DMS 273 (cell line): ENCODE results near the gene KCNK2.
"Not testable (repeated sequence)": the region's sequence is repeated elsewhere in the genome, so short reads cannot be mapped to it uniquely, and the experiment has no call there.

Experiments
- DNase-seq: peaks from one replicate; lab custom pipeline; 2025; ENCODE audit not compliant: unreplicated experiment; lab: John Stamatoyannopoulos, UW

Gene KCNK2

DNA sequence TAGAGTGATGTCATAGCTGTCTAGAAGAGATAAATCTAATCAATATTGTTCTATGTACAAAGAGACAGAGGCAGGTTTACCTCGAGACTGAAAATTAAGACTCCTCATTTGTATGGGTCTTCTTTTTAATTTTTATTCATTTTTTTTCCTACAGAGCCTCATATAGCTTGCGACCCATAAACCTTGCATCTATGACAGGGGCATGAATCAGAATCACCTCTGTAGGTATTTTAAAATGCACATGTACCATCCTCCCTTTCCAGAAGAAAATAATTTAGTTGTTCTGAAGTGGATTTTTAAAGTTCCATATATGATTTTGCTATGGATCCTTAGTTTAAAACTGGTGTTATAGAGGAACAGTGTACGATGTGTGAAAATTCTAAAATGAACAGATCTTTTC is 64.5 kb downstream of the KCNK2 start:
- no peak for DNase-seq

DNA sequence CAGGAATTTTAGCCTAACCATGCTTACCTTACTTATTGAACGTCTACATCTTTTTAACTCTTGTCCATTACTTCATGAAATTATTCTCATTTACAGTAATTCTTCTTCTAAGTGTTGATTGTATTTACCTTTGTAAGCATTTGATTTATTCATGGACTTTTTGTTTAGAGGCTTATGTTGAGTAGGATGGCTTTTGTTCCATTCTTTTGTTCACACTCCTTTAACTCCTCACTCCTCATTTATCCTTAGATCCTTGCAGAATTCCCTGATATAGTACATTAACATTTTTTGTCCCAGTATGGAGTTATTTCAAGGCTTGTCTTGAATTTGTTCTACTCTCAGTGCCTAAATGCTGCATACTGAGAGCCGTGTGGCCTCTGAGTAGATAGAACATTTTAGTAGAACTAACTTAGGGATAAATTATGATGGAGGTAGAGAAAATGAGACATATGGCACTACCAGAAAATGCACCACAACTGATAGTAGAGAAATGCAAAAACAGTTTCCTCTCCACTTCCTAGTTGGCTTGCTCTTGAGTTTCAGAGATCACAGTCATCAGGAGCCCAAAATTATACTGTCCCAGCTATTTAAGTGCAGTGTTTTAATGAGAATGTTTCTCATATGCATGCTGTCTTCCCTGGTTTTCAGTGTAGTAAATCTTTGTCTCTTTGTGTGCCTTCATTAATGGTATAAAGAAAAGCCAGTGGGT is 69.5 kb downstream of the KCNK2 start:
- DNase-seq: no peak

DNA sequence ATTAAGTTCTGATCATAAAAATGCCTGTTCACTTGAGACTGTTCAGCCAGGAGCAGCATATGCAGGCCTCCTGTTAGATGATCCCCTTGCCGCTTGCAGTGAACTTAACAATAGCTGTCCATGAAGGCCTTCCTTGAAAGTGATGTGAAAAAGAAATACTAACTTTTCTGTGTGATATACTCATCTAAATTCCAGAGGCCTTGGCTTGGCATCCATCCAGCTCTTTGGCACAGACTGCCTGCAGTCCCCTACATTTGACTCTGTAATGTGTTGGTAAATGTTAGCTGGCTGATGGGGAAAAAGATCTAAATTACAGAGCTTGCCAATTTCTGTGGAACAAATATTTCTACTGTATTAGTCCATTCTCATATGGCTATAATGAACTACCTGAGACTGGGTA is 73.7 kb downstream of the KCNK2 start:
- no peak for DNase-seq

DNA sequence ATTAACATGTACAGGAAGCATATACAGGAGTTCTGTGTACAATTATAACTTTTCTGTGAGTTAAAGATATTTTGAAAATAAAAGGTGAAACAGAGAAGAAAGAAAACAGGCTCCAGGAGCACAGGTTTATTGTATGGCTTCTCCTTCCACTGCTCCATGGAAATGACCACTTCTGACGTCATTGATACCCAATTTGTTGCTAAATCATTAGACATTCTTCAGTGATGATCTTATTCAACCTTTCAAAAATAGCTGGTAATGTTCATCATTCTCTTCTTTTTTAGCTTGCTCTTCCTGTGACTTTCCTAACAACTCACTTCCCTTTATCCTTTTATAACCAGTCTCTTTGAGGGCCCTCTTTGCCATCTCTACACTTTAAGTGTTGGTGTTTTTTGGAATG is 77.8 kb downstream of the KCNK2 start:
- no peak for DNase-seq

DNA sequence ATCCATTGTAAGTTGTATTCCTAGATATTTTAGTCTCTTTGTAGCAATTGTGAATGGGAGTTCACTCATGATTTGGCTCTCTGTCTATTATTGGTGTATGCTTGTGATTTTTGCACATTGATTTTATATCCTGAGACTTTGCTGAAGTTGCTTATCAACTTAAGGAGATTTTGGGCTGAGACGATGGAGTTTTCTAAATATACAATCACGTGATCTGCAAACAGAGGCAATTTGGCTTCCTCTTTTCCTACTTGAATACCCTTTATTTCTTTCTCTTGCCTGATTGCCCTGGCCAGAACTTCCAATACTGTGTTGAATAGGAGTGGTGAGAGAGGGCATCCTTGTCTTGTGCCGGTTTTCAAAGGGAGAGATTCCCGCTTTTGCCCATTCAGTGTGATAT is 80.6 kb downstream of the KCNK2 start:
- not testable (repeated sequence) for DNase-seq

DNA sequence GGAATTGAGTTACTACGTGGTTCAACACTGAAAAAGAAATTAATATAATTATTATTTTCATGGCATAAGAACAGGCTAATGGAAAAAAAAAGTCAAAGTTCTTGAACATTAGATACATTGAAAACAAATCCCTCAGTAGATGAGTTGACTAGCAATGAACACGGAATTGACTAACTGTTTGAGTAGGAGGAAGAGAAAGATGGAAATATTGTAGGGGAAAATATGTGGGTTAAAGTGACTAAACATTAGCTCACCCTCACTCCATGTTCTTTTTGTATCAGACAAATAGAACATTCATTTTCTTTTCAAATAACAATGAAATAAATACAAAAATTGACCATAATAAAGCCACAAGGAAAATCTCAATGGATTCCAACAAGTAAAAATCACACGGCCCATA is 84.3 kb downstream of the KCNK2 start:
- no peak for DNase-seq

DNA sequence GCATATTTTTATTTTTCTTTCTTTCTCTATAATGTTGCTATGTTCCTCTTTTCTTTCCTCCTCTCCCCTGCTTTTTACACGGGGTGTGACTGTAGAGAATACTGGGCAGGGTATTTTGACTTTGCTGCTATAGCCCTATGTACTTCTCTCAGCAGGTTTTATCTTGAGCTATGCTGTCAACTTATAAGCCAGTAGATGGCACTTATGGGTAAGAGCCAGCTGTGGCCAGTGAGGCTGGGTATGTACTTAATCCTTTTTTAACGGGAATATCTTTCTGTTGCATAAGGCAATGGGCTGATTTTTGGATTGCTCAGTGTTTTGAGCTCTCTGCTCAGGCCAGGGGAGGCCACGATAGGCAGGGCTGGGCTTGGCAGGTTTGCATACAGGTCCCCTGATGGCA is 99.0 kb downstream of the KCNK2 start:
- DNase-seq: no peak

DNA sequence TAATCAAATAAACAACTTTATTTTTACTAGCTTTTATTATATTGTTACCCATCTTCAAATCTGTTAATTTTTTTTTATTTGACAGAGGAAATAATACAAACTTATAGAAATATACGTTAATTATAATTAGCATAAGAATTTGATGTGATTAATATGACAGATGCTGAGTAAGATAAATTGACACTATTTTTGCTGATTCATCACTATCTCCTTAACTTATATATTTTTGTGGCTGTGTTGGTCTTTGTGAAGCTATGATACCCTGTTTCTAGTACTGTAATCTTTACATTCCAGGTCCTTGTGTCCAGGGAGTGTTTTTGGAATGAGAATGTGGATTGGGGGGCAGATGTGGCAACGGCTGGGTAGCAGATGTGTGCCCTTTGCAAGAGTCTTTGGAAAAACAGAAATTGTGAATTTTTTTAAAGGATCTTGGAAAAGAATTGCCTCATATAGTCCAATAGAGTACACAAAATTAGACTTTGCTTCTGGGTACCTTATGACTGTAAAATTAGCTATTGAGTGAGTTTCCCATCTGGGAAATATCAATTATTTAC is 102.6 kb downstream of the KCNK2 start:
- DNase-seq: no peak

DNA sequence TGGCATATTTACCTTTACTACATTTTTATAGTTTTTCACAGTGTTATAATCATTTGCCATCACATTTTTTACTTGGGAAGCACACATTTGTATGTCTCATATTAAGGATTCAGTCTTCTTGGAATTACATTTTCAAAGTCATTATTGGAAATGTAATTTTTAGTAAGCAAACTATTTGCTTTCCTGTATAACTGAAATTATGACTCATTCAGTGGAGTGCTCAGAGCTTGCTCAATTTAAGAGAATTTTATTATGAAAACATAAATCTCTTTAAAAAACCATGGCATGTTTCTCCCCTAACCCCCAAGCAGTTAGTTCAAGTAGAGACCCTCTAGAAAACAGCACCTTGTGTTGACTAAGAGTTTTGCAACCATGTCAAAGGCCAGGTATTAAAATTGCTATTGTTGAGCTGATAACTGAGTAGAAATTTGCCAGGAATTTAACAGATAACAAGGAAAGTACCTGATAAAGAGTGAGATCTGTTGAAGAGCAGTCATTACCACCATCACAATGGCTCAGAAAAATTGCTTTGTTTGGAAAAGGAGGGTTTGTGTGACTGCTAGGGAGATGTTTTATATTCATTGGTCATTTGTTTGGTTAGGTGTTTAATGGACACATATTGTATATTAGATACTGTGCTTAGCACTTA is 105.9 kb downstream of the KCNK2 start:
- DNase-seq: no peak

DNA sequence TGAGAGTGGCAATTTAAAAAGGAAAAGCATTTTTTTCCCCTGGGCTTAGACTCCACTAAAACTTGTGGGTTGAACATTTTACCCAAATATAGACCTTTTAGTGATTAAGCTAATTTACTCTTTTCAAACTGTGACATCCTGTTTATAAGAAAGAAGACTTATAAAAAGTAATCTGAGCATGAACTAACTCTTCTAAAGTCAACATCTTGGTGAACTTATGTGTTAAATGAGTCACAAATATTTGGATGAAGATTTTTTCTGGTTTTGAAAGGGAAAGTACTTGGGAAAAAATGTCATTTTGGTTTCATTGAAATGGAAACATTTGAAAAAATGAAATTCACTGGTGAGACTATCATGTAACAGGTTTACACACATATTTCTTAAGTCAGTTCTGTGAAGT is 109.8 kb downstream of the KCNK2 start:
- no peak for DNase-seq

DNA sequence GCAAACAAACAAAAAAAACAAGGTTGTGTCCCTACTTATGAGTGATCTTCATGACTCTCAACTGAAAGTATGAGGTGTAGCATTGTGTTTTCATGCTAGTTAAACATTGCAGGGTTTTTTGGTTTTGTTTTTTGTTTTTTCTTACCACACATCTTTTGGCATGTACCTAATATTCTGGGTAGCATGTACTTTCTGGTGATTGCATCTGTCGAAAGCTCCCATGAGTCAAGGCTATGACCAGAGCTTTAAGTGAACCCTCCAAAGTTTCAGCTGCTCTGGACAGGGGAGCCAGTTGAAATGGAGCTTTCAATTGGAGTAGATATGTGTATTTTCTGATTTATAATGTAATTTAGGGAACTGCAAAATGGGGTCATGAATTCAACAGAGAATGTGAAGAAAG is 115.5 kb downstream of the KCNK2 start:
- no peak for DNase-seq

DNA sequence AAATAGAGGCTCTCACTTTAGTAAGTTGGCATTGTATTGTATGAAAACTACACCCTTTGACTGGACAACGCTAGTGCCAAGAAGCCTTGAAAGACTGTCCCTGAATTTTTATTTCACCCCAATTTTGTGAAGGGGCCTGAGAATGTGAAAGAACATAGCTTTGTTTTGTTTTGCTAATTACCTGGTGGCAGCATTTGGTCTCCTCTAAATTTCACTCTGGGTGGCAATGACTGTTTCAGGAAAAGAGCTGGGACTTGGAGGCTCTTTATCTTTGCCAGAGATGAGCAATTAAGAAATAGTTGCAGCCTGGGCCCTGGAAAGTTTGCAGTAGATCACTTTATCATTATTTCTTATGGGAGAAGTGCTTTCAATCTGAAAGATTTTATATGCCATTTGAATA is 117.6 kb downstream of the KCNK2 start:
- DNase-seq: no peak

DNA sequence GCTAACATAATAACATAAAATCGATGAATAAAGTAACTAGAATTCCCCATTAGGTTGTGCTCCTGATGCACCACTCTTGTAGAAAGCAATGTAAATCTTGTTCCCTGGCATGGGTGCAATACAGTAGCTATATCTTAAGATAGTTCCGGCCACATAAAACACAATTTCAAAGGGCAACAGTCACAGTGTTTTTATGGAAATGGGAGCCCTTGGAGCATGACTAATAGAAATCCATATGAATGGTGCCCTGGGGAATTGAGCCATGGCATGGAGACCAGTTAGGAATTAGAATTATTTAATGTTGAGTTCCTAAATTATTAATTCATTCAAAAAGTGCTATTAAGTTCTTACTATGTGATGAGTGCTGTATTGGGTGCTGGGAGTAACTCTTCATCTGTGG is 118.7 kb downstream of the KCNK2 start:
- peak; percentile 22 for DNase-seq

DNA sequence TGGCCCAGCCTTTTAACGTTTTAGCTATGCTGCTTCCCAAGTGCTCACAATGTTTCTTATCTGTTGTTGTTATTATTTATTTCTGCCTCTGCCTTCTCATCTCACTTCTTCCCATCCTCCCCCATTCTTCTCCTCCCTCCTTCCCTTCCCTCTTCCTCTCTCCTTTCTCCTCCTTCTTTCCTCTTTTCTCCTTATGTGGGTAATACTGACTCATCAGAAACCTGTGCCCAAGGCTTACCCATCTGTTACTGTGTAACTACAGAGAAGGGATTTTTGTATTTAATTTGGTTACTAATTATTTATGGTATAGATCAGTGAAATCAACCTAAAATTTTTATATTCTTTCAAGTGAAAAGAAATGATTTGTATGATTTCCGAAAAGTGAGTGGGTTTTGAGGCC is 120.3 kb downstream of the KCNK2 start:
- DNase-seq: peak; percentile 22

DNA sequence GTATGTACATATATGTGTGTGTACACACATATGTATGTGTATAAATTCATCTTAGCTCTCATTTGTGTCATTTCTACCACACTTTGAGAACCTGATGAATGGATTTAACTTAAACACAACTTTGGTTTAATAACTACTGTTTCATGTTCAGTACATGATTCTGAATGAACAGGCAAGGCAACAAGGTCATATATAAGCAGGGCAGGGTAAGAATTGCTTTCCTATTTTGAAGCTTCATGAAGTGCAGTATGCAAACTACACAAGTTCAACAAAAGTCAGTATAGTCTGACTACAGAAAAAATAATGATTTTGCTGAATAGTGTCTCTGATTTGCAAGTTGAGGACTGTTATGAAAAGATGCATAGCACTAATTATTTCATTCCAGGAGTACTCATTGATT is 127.6 kb downstream of the KCNK2 start:
- no peak for DNase-seq

DNA sequence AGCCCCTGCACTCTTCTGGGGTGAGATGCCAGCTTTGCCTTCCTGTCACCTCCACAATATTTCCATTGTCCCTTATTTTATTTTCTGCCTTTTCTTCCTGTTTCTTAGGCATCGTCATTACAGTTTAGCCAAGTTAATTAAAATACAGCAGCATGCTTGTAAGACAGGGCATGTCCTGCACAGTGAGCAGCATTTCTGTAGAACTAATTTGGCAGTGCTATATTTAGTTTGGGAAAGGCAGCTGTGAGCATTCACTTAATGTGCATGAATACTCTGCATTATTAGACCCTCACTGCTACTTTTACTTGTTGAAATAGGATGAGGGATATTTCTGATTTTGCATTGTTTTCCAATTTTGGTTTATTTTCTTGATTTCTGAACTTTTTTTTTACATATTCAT is 133.3 kb downstream of the KCNK2 start:
- no peak for DNase-seq

DNA sequence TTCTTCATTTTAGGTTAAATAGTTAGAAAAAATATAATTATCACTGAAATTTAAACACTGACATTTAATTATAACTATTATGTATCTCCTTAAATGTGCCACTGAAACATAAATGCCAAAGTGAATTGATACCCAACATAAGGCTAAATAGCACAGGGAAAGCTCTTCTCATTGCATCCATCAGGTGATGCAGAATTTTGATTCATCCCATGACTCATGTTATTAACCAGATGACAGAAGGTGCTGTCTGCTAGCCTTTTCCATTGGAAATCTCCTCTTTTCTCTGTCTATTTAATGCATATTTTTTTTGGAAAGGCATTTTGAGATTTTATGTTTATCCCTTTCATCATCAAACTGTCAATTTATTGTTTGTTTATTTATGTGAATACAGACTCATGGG is 136.8 kb downstream of the KCNK2 start:
- DNase-seq: no peak

DNA sequence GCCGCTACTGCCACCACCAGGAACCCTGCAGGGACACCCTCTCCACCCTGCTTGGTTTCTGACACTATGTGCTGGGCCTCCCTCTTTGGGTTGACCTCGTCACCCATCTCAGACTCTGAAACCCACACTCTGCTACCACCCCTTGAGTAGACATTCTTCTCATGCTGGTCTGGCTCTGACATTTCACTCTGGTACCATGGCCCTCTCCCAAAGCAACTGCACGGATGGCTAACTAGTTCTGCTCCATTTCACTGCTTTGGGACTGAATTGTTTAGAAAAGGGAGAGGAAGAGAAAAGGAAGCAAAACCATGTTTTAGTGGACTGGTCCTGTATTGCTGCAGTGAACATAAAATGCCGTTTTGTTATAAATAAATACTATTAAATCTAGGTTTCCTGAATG is 137.8 kb downstream of the KCNK2 start:
- DNase-seq: no peak

DNA sequence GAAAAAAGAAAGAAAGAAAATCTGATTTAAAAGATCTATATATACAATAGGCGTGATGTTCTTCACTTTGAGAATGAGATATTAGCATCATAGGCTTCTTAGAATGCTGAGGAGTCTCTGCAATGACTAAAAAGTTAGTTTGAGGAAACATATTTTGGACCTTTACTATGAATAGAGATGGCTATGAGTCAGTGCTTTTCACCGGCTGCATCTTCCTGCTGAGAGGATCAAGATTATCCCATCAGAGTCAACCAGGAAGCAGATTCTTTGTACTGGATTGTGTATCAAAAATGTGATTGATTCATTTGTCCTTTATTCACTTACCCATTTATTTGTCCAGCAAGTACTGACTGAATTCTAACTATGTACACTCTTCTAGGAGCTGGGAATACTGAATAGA is 144.2 kb downstream of the KCNK2 start:
- DNase-seq: no peak

DNA sequence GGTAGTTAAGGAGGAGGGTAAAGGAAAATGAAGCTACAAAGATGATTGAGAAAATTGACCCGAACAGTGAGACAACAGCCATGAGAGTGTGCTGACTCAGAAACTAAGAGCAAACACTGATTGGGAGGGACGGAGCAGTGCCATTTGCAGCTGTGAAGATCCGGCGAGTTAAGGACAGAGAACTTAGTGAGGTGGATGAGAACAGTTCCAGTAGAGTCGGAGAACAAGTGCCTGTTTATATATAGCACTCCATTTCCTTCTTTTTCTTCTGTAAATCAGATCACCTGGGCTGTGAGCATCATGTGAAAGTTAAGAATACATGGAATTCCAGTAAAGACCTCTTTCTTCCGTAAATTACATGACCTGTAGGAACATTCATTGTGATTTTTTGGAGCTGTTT is 145.7 kb downstream of the KCNK2 start:
- DNase-seq: no peak

DNA sequence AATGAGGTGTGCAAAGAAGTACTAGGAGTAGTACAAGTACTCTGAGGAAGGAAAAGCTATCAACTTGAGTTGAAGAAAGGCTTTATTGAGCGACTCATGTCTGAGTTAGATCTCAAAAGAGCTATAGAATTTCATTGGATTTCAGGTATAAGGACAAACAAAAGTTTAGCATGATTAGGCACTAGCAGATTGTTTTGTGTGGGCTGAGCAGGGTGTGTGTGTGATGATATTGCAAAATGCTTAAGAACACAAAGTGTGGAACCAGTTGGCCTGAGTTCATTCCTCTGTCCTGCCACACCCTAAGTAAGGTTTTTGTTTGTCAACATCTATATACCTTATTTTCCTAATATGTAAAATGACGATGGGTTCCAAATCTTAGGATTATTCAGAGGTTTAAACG is 158.9 kb downstream of the KCNK2 start:
- DNase-seq: no peak

DNA sequence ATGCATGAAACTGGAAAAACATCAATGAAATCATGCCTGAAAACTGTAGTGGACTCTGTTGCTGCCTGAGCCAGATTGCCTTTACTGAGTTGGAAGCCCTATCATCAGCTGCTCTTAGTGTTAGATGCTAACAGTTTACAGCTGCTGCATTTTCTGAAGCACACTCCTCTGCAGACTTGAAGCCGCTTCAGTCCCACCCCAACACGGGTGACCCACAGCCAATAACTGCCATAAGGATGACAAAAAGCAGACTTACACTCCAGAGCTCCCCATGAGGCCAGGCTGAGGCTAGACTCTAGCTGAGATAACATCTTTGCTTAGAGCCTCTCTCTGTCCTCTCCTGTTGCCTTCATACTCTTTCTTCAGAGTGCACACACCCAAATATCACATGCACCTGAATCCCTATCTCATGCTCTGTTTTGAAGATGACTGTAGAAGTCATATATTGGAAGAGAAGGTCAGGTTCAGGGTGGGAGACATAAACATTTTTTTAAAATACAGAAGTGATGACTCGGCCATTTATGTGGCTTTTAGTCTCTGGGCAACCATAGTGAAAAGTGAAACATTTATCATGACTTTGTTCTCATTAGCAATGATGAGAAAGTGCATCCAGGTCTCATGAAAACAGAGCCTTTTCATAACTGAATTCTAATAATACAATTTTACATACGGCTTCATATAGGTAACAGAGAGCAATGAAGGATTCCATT is 161.0 kb downstream of the KCNK2 start:
- DNase-seq: peak; percentile 7
